ENCODE results near the gene NBEAL2. TPM values are rescaled to one million over a fixed set of nuclear protein-coding genes. Genes with fewer than 3 reads are reported as not detected.

NBEAL2 gene
- total RNA-seq, 1 donor, result 92.6 TPM

DNA sequence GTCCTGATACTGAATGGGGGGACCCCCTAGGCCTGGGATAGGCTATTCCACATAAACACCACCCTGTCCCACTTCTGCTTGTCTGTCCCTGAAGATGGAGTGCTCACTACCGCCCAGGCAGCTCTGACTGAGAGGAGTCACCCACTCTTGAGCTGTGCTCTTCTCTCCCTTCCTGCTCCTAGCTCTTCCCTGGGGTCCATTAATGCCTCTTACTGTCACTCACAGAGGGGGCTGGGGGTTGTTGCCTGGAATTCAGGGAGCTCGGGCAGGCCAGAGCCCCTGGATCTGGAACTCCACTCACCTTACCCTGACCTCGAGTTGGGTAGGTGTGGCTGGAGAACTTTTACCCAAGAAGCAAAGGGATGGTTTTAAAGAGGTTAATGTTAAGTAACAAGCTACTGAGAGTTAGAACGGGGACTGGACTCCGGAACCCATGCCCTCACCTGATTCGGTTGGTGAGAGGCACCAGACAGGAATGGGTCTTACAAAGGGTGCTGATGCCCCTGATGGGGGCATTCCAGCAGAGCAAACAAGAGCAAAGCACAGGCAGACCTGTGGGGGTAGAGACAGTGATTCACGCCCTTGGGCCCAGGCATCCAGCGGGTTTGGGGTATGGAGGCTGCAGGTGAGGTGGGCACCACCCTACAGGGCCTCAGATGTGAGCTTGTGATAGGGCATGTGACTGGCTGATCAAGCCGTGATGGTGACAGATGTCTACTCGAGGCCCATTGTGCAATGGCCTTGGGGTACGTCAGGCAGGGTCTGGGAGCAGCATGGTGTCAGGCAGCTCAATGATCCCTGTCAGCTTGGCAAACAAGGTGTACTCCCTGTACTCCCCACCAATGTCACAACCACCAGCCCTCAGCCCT lies 5.4 kb downstream of the NBEAL2 start:
- DNase-seq (ENCODE audit: low read depth in 2 of 3, low spot score in 2 of 3), result no peak

DNA sequence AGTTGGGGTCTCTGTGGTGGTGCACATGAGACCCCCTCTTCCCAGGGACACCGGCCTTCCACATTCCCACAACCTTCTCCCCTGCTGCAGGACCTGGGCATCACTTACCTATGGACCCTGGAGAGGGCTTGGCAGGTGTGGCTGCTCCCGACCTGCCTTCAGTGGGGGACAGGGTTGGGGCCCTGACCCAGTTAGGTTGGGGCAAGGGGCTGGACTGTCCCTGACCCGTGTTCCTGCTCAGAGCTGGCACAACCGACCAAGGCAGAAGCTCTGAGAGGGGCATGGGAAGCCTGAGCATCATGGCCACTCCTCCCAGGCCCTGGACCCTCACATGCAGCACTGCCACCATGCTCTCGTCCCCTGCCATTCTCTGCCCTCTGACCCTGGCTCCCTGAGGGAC lies 6.1 kb downstream of the NBEAL2 start:
- DNase-seq (ENCODE audit: low read depth in 2 of 3, low spot score in 2 of 3), result no peak

DNA sequence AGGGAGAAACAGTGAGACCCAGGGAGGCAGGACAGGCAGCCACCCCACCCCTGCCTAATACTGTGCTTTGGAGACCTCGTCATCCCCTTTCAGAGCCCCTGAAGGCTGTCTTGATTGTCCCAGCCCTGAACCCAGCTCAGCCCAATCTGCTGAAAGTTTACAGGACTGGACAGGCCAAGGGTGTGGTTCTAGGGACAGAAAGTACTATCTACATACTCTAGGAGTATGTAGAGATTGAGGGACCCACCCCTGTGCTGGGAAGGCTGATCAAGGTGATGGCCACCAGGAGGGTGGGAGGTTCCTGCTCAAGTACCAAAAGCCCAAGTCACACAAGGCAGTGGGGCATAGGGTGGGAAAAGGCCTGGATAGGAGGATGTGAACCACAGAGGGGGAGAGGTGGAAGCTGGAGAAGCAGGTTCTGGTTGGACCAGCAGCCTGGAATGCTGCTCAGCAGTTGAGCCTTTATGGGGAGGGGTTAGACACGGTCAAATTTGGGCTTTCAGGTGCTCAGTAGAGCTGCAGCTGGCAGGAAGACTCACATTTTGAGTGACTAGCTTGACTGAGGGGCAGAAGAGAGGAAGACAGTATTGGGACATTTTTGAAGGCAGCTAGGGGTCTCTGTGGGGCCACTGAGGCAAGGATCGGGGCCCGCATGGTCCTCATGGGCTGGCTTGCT lies 6.7 kb downstream of the NBEAL2 start:
- DNase-seq (ENCODE audit: low read depth in 2 of 3, low spot score in 2 of 3), result no peak

GRCh38 chr3:46986782-46987310 lies 7.4 kb downstream of the NBEAL2 start:
- no peak for DNase-seq (ENCODE audit: low read depth in 2 of 3, low spot score in 2 of 3)

DNA sequence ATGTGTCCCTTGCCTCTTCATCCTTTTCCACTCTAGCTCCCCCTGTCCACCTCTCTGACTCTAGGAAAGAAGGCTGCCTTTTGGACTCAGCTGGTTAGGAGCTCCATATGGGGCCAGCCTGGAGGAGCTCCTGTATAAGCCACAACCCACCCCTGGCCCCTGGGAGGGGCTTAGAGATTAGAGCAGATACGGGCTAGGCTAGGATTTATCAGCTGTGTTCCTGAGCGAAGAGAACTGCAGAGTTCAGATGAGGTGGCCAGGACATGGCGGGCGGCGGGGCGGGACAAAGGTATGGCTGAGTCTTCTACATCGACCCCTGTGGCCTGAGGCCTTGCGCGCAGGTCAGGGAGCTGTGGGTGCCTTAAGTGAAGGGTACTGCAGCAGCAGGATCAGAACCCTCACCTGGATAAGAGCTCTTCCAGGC lies 7.9 kb downstream of the NBEAL2 start:
- no peak for DNase-seq (ENCODE audit: low read depth in 2 of 3, low spot score in 2 of 3)

- DNase-seq (ENCODE audit: low read depth in 2 of 3, low spot score in 2 of 3), result peak; percentile 70 to 91 (median 90)
Measured at GRCh38 chr3:46987743-46988401, 8.4 kb downstream of the NBEAL2 start.

DNA sequence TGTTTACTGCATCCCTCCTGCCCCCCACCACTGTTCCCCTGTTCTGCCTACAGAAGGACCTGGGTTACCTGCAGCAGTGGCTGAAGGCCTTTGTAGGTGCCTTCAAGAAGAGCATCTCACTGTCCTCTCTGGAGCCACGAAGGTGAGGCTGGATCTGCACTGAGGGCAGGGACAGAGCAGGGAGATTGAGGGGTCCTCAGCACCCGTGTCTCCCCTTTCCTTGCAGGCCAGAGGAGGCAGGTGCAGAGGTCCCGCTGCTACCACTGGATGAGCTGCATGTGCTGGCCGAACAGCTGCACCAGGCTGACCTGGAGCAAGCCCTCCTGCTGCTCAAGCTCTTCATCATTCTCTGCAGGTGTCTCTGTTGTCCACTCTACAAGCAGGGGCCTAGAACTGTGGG lies 9.2 kb downstream of the NBEAL2 start:
- DNase-seq (ENCODE audit: low read depth in 2 of 3, low spot score in 2 of 3), result no peak

DNA sequence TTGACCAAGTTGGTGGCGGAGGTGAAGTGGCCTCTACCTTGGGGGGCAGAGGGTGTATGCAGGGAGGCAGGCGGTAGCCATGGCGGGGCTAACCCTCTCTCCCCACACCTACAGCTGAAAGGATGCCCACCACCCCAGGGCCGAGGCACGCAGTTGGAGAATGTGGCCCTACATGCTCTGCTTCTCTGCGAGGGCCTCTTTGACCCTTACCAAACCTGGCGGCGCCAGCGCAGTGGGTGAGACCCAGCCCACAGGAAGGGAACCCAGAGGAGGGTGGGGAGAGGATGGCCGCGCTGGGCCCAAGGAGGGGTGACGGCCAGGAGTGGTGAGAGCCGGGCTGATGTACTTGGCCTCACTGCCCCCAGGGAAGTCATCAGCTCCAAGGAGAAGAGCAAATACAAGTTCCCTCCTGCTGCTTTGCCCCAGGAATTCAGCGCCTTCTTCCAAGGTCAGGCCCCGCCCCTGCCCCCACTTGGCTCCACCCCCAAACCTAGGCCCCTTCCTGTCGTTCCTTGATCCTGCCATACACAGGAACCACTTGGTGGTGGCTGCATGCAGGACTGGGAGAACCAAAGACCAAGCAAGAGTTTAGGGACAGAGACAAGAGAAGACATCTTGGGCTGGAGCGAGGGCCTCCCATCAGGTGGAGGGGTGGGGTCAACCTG lies 9.8 kb downstream of the NBEAL2 start:
- no peak for DNase-seq (ENCODE audit: low read depth in 2 of 3, low spot score in 2 of 3)

GRCh38 chr3:46990573-46991374 lies 11.3 kb downstream of the NBEAL2 start:
- DNase-seq (ENCODE audit: low read depth in 2 of 3, low spot score in 2 of 3), result no peak

DNA sequence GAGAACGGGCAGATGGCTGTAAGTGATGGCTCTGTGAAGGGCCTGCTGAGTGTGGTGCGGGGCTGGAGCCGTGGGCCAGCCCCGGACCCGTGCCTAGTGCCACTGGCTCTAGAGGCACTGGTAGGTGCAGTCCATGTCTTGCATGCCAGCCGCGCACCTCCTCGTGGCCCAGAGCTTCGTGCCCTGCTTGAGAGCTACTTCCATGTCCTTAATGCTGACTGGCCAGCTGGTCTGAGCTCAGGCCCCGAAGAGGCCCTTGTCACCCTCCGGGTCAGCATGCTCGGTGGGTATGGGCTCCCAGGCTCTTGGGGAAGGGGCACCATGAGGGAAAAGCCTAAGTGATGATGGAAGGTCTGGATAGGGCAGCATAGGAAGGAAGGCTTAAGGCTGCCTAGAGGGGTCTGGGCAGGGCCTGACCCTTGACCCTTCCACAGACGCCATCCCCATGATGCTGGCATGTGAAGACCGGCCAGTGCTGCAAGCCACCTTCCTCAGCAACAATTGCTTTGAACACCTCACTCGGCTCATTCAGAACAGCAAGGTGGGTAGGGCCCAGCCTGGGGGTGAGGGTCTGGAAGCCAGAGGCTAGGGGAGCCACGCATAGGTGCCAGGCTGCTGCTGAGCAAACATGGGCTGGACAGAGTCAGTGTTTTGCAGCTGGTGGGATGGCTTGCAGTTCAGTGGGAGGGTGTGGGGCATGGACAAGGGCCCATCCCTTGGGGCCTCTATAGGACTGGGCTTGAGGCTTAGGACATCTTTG lies 12.1 kb downstream of the NBEAL2 start:
- DNase-seq (ENCODE audit: low read depth in 2 of 3, low spot score in 2 of 3), result no peak

DNA sequence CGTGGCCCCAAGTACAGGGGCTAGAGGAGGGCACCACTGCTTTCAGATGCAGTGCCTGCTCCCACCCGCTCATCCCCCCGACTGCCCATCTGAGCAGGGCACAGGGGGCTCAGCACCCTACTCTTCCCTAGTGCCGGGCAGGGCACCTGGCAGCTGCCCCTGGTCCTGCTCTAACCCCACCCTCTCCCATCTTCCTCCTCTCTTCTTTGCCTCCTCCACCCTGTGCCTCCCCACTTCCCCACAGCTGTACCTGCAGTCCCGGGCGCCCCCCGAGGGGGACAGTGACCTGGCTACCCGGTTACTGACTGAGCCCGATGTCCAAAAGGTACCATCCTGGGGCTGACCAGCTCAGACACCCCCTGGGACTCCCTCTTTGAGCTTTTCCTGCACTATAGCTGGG lies 12.8 kb downstream of the NBEAL2 start:
- no peak for DNase-seq (ENCODE audit: low read depth in 2 of 3, low spot score in 2 of 3)

DNA sequence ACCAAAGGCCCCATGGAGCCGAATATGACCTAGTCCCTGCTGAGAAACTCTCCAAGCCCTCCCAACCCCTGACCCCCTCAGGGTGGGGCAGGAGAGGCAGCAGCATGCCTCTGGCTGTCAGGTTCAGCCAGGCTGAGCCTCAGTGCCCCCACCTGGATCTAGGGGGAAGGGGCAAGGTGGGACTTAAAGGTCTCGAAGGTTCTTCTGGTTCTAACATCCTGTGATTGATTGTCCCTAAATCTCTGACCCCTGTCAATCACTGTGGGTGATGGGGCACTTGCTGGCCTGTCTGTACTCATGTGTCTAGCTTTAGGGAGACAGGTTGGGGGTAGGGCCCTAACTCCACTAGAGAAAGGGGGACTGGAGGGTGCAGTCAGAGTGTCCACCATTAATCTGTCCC lies 13.8 kb downstream of the NBEAL2 start:
- DNase-seq (ENCODE audit: low read depth in 2 of 3, low spot score in 2 of 3), result no peak

DNA sequence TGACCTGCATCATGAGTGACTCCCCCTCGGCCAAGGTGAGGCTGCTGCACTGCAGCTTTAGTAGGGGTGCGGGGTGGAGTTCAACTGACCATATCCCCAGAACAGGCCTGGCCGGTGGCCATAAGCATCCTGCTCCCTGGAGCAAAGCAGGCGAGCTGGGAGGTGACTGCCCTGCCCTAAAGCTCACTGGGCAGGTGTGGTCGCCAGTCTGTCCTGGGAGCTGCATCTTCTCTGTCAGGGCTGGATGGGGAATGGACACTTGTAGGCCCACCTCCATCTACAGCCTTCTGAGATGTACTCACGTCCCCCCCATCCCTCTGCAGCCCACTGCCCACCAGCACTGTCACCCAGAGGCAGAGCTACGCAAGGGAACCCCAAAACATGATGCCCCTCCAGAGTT lies 14.5 kb downstream of the NBEAL2 start:
- DNase-seq (ENCODE audit: low read depth in 2 of 3, low spot score in 2 of 3), result no peak

GRCh38 chr3:46994801-46995731 lies 15.6 kb downstream of the NBEAL2 start:
- DNase-seq (ENCODE audit: low read depth in 2 of 3, low spot score in 2 of 3), result no peak

GRCh38 chr3:46995901-46996562 lies 16.6 kb downstream of the NBEAL2 start:
- DNase-seq (ENCODE audit: low read depth in 2 of 3, low spot score in 2 of 3), result no peak

DNA sequence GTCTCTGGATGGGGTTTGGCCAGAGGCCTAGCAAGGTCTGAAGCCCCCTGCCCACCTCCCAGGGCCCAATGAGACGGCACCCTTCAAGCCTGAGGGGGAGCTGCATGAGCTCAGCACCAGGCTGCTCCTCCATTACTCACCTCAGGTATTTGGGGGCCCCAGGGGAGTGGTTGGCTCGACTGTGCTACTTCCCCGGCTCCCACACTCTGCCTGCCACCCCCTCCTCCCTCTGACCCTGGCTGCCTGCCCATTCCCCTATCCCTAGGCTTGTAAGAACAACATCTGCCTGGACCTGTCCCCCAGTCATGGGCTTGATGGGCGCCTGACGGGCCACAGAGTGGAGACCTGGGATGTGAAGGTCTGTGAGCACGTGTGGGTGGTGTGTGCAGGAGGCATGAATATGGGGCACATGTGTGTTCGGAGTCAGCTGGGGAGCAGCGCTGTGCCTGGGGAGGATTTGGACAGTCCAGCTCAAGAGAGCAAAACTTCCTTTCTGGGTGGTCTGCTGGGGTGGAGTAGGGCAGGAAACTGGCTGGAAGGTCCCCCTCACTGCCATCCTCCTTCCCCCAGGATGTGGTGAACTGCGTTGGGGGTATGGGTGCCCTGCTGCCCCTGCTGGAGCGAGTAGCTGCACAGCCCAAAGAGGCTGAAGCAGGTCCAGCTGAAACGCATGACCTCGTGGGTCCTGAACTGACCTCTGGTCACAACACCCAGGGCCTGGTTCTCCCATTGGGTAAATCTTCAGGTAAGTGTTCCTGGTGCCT lies 17.4 kb downstream of the NBEAL2 start:
- no peak for DNase-seq (ENCODE audit: low read depth in 2 of 3, low spot score in 2 of 3)
